MM.1S (cell line): ENCODE measurements around the gene AHRR.

Source experiments
- DNase-seq: peaks from one replicate; pipeline ENCODE4 v3.0.0-alpha.2; 2015
- H2AFZ ChIP-seq: fragments of 300-600 bp; sonication (generic); 2 replicates; pipeline ENCODE4 v1.6.0; 2016; ENCODE audit warnings: antibody characterized with exemption, low read length
- H3F3A ChIP-seq: fragments of 300-600 bp; sonication (generic); 2 replicates; pipeline ENCODE4 v1.6.1; 2016; ENCODE audit warnings: mild to moderate bottlenecking, antibody characterized with exemption, low read length, moderate library complexity, mixed read lengths; ENCODE audit not compliant: insufficient read depth
- H3K27ac ChIP-seq: fragments of 300-600 bp; sonication (generic); 2 replicates; pipeline ENCODE4 v1.5.1; 2016; ENCODE audit warnings: mild to moderate bottlenecking, low read length
- H3K27me3 ChIP-seq: fragments of 300-600 bp; sonication (generic); replicated peaks from 2 replicates; pipeline ENCODE4 v1.6.0; 2016; ENCODE audit warnings: low read length; ENCODE audit not compliant: insufficient read depth
- H3K36me3 ChIP-seq: fragments of 300-600 bp; sonication (generic); replicated peaks from 2 replicates; pipeline ENCODE4 v1.6.1; 2016; ENCODE audit warnings: mild to moderate bottlenecking, low read length, mixed read lengths; ENCODE audit not compliant: insufficient read depth
- H3K4me1 ChIP-seq: fragments of 300-600 bp; sonication (generic); 2 replicates; pipeline ENCODE4 v1.6.1; 2016; ENCODE audit warnings: low read length, mixed read lengths
- H3K4me2 ChIP-seq: fragments of 300-600 bp; sonication (generic); 2 replicates; pipeline ENCODE4 v1.6.0; 2016; ENCODE audit warnings: low read depth, low read length
- H3K4me3 ChIP-seq: fragments of 300-600 bp; sonication (generic); 2 replicates; pipeline ENCODE4 v1.5.1; 2016; ENCODE audit warnings: low read length, mixed read lengths
- H3K79me2 ChIP-seq: fragments of 300-600 bp; sonication (generic); 2 replicates; pipeline ENCODE4 v1.6.1; 2016; ENCODE audit warnings: mixed run types, low read length, mixed read lengths
- H3K9ac ChIP-seq: fragments of 300-600 bp; sonication (generic); 2 replicates; pipeline ENCODE4 v1.6.1; 2016; ENCODE audit warnings: low read length, mixed read lengths
- H3K9me2 ChIP-seq: fragments of 300-600 bp; sonication (generic); replicated peaks from 2 replicates; pipeline ENCODE4 v1.6.1; 2016; ENCODE audit warnings: mild to moderate bottlenecking, low read length, mixed read lengths; ENCODE audit not compliant: insufficient read depth
- H3K9me3 ChIP-seq: fragments of 300-600 bp; sonication (generic); replicated peaks from 2 replicates; pipeline ENCODE4 v1.6.1; 2016; ENCODE audit warnings: mild to moderate bottlenecking, low read length, mixed read lengths; ENCODE audit not compliant: insufficient read depth
- H4K20me1 ChIP-seq: fragments of 300-600 bp; sonication (generic); 2 replicates; pipeline ENCODE4 v1.6.1; 2016; ENCODE audit warnings: mild to moderate bottlenecking, low read length, moderate library complexity, mixed read lengths; ENCODE audit not compliant: insufficient read depth
- EZH2 ChIP-seq: fragments of 300-600 bp; sonication (generic); optimal IDR thresholded peaks from 2 replicates; pipeline ENCODE3; 2017; ENCODE audit warnings: low read depth, mild to moderate bottlenecking, antibody characterized with exemption, low read length, mixed read lengths
- EZH2phosphoT487 ChIP-seq: fragments of 300-600 bp; sonication (generic); IDR thresholded peaks from 2 replicates; pipeline ENCODE4 v1.6.1; 2018; ENCODE audit warnings: antibody characterized with exemption, low read length
- TF ChIP-seq, protein P1 (sequence below): fragments of 300-600 bp; sonication (generic); IDR thresholded peaks from 2 replicates; pipeline ENCODE4 v1.5.1; 2016; ENCODE audit warnings: antibody characterized with exemption, low read length, mixed read lengths

AHRR gene

DNA sequence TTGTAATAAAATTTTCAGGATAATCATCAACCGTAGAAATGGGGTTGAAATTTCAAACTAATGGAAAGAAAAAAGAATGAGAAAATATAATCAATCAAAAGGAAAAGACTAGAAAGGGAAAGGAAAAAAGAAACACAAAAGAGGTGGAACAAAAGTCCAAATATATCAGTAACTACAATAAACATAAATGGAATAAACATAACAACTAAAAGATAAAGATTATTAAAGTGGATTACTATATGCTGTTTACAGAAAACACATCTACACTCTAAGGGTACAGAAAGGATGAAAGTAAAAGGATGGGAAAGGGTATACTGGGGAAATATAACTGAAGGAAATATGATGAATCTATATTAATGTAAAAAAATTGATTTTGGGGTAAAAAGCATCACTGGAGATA is 43.0 kb downstream of the AHRR start:
- no peaks in the 10 kb centered on the region for H3K4me1 ChIP-seq

DNA sequence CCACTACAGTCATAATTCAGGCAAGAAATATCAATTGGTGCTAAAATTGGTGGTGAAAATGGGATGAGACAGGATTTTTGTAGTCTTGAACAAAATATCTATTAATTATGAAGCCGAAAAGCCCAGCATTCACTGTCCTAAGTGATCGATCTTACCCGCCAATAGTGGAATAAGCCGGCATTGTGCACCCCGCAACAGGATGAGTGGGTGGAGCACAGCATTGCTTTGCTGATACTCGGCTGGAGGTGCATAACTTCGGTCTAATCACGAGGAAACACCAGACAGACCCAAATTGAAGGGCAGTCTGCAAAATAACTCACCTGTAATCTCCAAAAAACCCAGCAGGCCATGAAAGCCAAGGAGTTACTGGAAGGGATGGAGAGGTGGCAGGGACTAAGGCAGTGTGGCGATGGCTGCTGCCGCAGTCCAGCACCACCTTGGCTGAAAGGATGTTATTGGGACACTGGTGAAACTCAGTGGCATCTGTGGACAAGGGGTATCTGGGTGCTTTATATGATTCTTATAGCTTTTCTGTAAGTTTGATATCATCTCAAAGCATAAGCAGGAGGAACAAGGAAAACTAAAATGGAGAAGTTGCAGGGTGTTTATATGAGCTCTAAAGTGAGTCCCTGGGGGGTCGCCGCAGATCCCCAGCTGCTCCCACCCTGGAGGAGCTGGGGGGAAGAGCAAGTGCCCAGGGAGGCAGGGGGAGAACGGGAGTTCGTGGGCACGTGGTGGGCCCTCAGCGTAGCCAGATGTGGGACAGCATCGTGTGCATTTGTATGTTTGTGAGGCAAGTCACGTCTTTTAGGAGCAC is 45.2 kb downstream of the AHRR start:
- H3K4me2 ChIP-seq: no peak overlapping the region

More for the DNA sequence above, 43.0 kb downstream of the AHRR start:
- Histone ChIP-seq H3K9me3 (no peaks in the 10 kb centered on the region), H3K79me2 (no peaks in the 10 kb centered on the region), H3K4me2 (no peak overlapping the region), H3K9ac (no peak overlapping the region), H3K27me3 (no peaks in the 10 kb centered on the region), H3K4me3 (no peak overlapping the region), H3F3A (no peaks in the 10 kb centered on the region), H4K20me1 (no peaks in the 10 kb centered on the region), H3K9me2 (no peaks in the 10 kb centered on the region), H3K36me3 (no peaks in the 10 kb centered on the region), H3K27ac (no peak overlapping the region), H2AFZ (no peak overlapping the region)
- TF ChIP-seq EZH2 (no peak), EZH2phosphoT487 (no peak)
- TF ChIP-seq, protein P1, sequence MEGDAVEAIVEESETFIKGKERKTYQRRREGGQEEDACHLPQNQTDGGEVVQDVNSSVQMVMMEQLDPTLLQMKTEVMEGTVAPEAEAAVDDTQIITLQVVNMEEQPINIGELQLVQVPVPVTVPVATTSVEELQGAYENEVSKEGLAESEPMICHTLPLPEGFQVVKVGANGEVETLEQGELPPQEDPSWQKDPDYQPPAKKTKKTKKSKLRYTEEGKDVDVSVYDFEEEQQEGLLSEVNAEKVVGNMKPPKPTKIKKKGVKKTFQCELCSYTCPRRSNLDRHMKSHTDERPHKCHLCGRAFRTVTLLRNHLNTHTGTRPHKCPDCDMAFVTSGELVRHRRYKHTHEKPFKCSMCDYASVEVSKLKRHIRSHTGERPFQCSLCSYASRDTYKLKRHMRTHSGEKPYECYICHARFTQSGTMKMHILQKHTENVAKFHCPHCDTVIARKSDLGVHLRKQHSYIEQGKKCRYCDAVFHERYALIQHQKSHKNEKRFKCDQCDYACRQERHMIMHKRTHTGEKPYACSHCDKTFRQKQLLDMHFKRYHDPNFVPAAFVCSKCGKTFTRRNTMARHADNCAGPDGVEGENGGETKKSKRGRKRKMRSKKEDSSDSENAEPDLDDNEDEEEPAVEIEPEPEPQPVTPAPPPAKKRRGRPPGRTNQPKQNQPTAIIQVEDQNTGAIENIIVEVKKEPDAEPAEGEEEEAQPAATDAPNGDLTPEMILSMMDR: no peak
- no peak for DNase-seq

DNA sequence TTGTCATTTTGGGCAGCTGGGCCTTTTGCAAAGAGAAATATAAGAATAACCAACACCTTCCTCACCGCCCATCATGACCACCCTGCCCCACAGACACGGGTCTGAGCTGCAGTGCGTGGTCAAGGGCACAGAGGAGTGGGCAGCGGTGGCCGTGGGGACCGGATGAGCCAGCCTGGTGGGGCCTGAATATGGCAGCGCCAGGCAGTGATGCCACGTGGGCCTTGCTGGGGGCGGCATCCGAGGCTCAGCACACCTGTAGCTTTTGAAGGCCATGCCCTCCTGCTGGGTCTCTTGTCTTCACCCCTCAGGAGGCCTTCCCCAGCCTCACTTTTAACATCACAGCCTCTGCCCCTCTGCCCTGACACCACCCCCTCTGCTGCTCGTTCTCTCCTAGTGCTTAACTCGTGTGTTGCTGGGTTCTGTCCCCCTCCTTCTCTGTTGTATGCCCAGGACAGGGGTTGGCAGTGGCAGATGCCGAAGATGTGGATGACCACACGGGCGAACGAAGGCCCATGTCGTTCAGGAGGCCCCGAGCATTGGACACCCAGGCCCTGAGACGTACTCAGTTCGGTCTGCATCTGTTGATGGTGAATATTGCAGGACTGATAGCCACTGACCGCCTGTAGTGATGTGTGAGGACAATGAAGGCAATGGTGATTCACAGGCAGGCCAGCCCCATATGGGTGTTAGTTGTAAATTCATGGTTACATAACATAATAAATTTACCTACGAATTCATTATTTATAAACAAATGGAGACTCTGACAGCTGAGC is 46.0 kb downstream of the AHRR start:
- Histone ChIP-seq H3K27me3 (no peaks in the 10 kb centered on the region), H3K9me3 (no peaks in the 10 kb centered on the region), H2AFZ (no peak overlapping the region), H3K79me2 (no peaks in the 10 kb centered on the region), H3K4me2 (no peak overlapping the region), H3K9ac (no peak overlapping the region), H3K4me1 (no peaks in the 10 kb centered on the region), H3K9me2 (no peaks in the 10 kb centered on the region), H3K36me3 (no peaks in the 10 kb centered on the region), H3F3A (no peaks in the 10 kb centered on the region), H3K27ac (no peak overlapping the region), H3K4me3 (no peak overlapping the region), H4K20me1 (no peaks in the 10 kb centered on the region)
- DNase-seq: no peak
- TF ChIP-seq EZH2 (no peak), EZH2phosphoT487 (no peak)
- TF ChIP-seq, protein P1: no peak

More for the DNA sequence above, 45.2 kb downstream of the AHRR start:
- H3K79me2 ChIP-seq: no peaks in the 10 kb centered on the region
- H3K27ac ChIP-seq: no peak overlapping the region
- no peaks in the 10 kb centered on the region for H3K9me3 ChIP-seq
- no peak for DNase-seq
- H3K4me3 ChIP-seq: no peak overlapping the region
- H3K36me3 ChIP-seq: no peaks in the 10 kb centered on the region
- TF ChIP-seq EZH2phosphoT487 (no peak), EZH2 (no peak)
- TF ChIP-seq, protein P1: no peak
- H3K9me2 ChIP-seq: no peaks in the 10 kb centered on the region
- no peaks in the 10 kb centered on the region for H3K27me3 ChIP-seq
- H3K9ac ChIP-seq: no peak overlapping the region
- H4K20me1 ChIP-seq: no peaks in the 10 kb centered on the region
- H3F3A ChIP-seq: no peaks in the 10 kb centered on the region
- H3K4me1 ChIP-seq: no peaks in the 10 kb centered on the region
- H2AFZ ChIP-seq: no peak overlapping the region
